GM19324 (cell line): ENCODE data around the gene TSHZ2.
"Not testable (repeated sequence)": the region's sequence is repeated elsewhere in the genome, so short reads cannot be mapped to it uniquely, and the experiment has no call there.

ENCODE experiments used
- ATAC-seq: cut with Tn5 transposase; IDR thresholded peaks from one replicate; pipeline ENCODE4 v1.9.1; 2021; ENCODE audit warnings: mild to moderate bottlenecking, moderate library complexity; ENCODE audit not compliant: unreplicated experiment, low FRiP score

The TSHZ2 gene

DNA sequence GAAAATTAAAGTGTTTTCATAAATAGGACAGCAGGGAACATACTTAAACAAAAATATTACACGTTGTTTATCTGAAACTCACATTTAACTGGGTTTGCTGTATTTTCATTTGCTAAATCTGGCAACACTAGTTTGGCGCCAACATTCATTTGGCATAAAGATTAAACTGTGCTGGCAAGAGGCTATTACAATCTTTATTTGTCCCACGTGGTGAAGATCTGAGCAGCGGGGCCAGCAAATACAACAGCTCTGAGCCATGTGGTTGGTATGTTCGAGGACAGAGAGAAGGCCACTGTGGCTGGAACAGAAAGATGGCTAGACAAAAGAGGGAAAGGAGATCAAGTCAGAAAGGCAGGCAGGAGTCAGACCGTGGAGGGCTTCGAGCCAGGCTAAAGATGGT is 387.3 kb downstream of the TSHZ2 start:
- no peak for ATAC-seq

DNA sequence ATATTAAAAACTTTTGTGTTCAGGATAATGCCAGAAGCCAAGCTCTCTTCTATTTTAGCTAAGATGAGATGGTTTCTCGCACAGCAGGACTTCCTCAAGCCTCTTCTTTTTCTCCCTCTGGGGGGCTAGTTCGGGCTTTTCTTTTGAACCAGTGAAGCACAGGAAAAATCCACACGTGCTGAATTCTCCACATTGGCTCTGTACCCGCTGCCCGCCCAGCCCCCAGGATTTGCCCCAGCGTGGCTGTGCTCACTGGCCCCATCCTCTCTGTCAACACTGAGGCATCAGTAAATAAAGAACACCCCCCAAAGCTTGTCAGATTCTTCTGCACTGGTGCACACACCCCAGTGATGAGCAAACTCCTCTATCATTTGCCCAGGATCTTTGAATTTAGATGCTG is 388.7 kb downstream of the TSHZ2 start:
- ATAC-seq = no peak

DNA sequence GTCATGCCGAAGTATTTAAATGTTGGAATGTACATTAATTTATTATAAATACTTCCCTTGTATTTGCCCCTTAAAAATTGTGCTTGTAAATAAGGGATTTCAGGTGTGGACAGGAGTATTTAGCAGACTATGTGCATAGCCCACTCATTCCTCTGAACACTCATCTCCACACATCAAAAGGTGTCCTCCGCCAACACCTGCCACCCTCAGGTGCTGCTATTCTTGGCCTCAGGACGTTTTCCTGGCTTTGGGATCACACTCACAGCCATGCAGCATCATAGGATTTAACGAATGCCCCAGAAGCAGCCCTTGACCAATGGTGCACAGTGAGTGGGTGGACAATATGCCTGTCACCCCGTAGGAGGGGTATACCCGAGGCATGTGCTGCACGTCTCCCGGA is 390.6 kb downstream of the TSHZ2 start:
- ATAC-seq = no peak

DNA sequence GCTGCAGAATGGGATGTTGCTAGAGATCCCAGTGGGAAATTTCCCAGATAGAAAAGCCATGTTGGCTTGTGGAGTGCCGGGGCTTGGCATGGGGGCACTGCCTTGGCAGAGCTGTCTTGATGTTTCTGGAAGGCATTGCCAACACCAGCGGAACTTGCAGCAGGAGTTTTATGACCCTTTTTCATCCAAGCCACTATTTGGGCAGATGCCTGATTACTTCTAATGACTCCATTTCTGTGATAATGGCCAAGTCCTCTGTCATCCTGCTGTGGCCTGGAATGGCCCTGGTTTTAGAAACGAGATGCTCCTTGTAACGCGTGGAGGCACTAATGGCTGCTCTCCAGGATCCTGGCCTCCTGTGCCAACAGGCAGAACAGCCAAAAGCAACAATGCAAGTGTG is 392.5 kb downstream of the TSHZ2 start:
- ATAC-seq = no peak

DNA sequence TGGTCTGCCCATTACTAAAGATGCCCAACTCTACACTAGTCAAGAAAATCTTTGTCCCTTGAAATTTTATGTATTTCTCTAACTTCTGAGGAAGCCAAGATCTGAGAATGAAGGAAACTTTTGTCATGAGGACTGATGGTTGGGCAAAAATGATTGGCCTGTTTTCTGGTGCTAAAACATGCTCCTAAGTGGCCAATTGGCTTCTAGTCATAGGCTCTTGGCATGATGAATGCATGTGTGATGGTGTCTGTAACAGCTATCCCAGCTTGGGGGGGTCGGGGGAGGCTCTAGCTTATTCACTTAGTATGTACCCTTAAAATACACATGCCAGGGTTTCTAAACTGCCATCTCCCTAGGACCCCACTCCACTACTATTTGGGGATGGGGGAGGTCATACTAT is 392.9 kb downstream of the TSHZ2 start:
- ATAC-seq = no peak

DNA sequence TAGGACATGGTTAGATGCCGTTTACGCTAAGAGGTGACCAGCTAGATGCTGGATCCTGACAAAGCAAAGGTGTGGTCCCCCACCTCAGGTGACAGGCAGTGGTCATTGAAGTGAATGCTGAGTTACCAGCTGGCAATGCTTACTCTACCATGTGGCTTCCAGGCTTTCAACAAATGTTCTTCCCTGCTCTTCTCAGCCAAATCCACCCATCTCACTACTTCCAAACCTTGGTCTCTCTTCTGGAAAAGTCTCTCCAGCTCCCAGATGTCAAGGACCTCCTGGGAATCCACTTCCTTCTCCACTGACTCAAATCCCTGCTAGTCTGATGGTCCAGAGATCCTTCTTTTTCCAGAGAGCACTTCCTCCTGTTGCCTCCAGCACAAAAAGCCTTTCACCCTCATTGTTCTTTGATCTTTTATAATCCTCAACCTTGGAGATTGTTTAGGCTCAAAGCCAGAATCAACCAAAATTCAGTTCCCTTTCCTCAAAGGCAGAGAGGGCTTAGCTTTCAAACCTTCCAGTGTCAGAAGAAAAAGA is 393.4 kb downstream of the TSHZ2 start:
- no peak for ATAC-seq

DNA sequence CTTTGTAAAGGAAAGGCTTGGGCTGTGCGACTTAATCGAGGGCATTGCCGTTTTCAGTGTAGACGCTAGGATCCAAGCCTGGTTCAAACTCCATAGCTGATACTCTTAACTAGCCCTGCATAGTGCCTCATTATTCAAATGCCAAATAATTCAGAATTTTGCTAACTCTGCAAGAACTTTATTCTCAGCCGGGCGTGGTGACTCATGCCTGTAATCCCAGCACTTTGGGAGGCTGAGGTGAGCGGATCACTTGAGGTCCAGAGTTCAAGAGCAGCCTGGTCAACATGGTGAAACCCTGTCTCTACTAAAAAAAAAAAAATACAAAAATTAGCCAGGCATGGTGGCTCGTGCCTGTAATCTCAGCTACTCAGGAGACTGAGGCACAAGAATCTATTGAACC is 394.8 kb downstream of the TSHZ2 start:
- not testable (repeated sequence) for ATAC-seq

DNA sequence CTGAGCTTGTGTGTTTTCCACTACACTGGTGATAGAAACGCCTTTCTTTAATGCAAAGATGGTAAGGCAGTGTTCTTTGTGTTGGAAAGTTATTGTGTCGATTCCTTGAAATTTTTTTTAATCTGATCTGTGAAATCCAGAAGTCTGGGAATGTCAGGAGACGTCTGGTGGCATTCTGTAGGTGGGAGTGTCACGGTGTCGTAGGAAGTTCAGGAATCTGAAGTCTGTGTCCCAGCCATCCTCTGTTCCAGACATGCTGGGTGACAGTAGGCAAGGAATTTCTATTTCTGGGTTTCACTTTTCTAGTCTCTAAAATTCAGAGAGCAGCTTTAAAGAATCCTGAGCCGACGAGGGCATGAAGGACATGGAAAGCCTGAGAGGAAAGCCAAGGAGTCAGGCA is 397.7 kb downstream of the TSHZ2 start:
- ATAC-seq = no peak

DNA sequence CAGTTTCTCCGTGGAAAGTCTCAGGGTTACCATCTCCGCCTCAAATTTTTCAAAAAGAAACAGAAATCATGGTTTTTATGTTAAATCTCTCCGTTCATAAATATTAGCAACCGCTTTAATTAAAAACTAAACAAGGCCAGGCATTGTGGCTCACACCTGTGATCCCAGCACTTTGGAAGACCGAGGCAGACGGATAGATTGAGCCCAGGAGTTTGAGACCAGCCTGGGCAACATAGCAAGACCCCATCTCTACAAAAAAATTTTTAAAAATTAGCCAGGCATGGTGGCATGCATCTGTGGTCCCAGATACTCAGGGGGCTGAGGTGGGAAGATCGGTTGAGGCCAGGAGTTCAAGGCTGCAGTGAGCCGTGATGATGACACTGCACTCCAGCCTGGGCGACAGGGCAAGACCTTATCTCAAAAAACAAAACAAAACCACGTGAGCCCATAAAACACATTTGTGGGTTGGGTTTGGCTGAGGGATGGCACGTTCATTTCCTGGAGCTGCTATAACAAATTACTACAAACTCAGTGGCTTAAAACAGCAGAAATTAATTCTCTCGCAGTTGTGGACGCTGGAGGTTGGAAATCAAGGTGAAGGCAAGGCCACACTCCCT is 398.3 kb downstream of the TSHZ2 start:
- no peak for ATAC-seq

DNA sequence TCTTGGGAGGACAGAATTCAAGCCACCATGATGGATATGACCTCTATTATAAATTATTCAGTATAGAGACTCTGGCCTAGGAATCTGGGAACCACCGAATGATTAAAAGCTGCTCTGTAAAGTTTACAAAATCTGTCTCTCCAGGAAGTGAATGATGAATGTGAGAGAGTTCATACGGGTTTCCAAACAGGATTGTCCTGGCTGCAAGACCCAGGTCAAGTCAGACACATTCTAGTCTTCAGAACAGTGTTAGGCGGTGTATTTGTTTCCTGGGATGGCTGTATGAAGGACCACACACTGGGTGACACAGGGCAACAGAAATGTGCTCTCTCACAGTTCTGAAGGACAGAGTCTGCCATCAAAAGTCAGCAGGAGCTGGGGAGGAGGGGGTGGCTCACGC is 399.1 kb downstream of the TSHZ2 start:
- no peak for ATAC-seq

DNA sequence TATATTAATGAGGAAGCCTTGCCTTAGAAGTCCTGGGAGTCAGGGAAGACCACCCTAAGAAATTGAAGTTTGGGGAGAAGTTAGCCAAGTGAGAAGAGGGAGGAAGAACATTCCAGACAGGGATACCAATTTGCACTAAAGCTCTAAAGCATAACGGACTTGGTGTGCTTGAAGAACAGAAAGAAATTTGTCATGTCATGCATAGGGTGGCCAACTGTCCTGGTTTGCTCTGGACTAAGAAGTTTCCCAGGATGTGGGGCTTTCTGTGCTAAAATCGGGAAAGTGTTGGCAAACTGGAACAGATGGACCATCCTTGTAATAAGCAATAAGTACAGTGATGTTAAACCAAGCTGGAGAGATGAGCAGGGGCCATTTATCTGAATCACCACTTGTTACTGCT is 403.9 kb downstream of the TSHZ2 start:
- no peak for ATAC-seq

DNA sequence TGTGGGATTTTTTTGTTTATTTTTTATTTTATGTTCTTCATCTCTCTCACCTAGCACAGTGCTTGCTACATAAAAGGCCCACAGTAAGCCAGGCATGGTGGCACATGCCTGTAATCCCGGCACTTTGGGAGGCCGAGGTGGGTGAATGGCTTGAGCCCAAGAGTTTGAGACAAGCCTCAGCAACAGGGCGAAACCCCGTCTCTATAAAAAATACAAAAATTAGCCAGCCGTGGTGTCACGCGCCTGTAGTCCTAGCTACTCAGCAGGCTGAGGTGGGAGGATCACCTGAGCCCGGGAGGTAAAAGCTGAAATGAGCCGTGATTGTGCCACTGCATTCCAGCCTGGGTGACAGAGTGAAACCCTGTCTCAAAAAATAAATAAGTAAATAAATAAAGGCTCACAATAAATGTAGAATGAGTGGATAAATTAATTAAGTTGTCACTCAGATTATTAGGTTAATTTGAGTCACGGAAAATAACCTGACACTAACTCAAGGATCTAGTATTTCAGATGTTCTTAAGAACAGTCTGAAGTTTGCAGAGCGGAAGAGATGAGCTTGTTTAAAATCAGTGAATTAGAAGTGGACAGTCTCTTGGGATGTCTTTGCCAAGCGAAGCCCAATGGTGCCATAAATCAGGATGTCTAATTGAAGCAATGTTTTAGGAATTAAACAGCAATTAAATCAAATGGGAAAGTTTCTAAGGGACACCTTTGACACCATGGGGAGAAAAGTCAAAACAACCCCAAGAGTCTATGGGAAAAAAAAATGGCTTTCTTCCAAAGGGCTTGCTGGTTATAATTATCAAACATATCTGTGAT is 407.1 kb downstream of the TSHZ2 start:
- no peak for ATAC-seq

DNA sequence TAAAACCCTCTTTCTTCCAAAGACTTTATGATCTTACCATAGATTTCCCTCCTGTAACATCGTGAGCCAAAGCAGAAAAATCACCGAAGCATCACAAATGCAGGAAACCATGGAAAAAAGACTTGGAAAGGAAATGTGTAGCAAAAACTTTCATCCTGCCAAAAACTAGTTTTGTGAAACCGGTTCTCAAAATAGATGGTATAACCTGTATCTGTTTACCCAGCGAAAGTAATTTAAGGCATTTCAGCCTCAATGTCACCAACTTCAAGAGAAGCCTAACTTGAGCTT is 407.6 kb downstream of the TSHZ2 start:
- no peak for ATAC-seq

DNA sequence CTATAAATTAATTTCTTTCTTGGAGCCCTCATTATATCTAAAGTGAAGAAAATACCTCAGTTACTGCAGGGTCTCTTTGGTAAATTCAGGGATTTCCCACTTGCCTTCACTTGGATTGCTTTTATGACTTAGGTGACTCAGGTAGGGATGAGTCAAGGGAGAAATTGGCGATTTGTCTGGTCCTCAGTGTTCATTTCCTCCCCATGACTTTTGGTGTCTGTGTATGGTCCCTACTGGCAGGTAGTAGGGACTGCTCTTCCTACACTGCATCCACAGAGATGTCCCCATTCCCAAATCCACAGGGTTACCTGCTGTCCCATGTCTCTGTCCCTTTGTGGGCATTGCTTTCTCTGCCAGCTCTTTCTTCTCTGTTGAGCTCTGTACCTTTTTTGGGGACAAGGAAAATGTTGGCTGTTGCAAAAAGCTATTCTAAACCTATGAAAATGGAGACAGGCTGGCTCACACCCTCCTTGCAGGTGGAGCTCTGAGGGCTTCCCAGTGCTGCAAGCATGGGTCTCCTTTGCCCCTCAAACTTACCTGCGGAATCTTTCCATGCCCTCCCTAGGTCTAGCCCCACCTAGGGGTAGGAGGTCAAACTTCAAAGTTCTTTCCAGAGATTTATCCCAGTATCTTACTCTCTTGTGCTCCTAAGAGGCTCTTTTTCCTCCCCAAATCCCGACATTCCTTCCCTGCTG is 409.6 kb downstream of the TSHZ2 start:
- no peak for ATAC-seq

DNA sequence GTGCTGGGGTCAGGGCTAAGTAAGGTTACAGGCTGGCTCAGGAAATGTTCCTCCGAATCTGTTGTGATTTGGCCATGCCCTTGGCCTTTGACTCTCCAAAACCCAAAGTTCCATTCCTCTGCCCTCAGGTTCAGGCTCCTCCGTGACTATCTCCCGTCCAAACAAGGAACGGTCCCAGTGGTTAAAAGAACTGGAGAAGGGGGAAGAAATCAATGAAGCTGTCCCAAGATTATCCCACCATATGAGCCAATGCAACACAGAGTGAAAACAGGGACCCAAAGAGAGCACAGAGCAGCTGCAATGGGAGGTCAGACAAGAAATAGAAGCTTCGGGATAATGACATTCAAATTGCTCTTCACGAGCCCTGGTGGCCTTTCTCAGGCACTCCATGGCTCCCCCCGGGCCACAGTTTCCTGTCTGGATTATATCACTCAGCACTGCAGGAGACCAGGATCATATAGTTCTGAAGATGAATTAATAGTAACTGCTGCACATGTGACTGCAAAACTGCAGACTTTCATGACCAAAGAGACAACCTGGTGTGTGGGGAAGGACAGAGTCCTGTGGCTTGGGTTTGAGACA is 410.2 kb downstream of the TSHZ2 start:
- ATAC-seq = no peak

DNA sequence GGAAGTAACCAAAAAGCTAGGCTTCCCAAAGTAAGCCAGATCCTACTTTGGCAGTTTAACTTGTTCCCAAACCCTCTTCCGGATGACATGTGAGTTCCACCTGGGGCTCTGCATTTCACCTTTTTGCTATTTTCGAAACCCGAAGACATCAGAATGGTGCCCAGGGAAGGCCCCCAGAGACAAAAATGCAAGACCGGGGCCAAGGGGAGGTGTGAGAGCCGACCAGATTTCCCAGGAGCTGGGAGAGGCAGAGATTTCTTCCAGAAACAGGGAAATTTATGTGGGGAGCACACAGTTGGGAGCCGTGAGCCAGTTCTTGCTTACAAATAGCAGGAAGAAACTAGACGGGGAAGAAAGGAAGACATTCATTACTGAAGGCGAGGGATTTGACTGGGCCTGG is 411.8 kb downstream of the TSHZ2 start:
- no peak for ATAC-seq

DNA sequence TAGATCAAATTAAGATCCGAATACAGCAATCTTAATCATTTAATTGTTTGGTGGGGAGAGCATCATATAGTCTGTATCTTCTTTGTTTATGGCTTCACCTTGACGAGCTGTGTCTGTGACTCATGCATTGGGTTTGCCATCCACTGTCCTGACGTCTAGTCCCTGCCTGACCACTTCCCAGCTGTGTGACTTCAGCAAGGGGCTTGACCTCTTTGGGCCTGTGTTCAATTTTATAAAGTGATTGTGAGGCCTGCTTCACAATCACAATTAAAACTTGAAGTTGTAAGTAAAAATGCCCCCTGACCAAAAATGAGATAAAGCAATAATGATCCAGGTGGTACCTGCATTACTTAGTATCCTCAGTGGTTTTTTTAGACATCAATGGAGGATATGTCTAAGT is 412.2 kb downstream of the TSHZ2 start:
- ATAC-seq = no peak

DNA sequence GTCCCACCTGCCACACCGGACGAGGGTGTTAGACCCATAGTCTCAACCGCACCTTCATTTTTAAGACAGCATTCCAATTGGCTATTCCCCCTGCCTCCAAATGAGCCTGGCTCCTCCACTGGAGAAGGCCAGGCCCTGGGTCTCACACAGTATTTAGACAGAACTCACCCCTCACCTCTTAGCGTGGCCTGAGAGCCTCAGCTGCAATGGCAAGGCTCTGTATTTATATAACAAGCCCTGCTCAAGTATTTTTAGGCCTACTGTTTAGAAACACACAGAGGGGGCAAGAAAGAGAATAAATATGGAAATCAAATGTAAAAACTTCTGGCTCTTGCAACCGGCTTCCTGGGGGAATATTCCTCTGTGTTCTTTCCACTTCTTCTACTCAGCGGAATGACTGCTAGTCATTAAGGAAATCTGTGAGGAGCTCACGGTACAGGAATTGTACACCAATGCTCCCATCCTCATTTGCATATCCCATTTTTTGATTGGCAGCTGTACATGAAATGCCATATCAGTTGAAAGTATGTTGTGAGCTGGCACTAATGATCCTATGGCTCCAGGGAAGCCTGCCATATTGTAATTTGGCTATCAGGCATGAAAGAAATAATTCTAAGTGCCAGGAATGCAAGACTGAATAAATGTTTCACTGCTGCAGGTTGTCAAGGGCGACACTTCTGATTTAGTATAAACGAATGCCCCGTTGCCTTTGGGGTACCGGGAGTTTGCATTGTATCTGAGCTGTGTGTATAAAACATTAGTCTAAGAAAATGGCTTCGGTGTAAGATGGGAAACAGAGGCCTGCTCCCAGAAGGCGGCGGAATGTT is 414.0 kb downstream of the TSHZ2 start:
- ATAC-seq = no peak

DNA sequence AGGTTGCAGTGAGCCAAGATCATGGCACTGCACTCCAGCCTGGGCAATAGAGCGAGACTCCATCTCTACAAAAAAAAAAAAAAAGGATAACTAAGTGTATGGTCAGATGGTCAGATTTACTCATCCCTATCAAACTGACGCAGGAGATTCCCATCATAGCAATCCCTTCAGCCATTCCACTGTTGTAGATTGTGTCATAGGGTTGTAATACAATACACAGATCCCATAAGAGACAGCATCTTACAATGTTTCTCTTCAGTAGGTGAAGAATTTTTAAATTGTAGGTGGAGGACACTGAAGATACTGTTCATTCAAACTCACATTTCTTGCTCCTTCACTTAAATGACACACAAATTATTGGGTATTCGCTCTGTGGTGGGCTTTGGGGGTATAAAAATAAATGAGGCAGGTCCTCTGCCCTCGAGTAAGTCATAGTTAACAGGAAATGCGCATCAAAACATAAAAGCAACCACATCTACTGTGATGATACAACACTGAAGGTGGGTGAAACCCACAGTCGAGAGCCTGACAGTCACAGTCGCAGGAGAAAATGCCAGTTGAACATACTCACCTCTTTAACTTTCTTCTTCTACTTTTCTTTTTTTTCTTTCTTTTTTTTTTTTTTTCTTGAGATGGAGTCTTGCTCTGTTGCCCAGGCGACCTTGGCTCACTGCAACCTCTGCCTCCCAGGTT is 416.0 kb downstream of the TSHZ2 start:
- no peak for ATAC-seq
